WTC11 (cell line): ENCODE measurements around the gene SLC12A4. TPM values are rescaled to one million over a fixed set of nuclear protein-coding genes. Genes with fewer than 3 reads are reported as not detected.

ENCODE experiments used
- ATAC-seq: fragments of 200-7000 bp; cut with Tn5 transposase; 2 replicates; pipeline ENCODE4 v1.10.0; 2021; ENCODE audit warnings: mild to moderate bottlenecking, moderate library complexity
- CTCF ChIA-PET: fragments of 300-600 bp; sonication (Branson Sonifier 250); formaldehyde crosslinking; loops from one replicate; lab custom pipeline; 2021; ENCODE audit warnings: antibody characterized with exemption; lab: Charles Lee
- POLR2A ChIA-PET: fragments of 350-600 bp; sonication (Branson Sonifier 250); formaldehyde crosslinking; loops from one replicate; lab custom pipeline; 2021; ENCODE audit warnings: antibody characterized with exemption; lab: Charles Lee
- DNase-seq: peaks from one replicate; pipeline ENCODE4 v3.0.0; 2021; ENCODE audit warnings: low spot score
- H3K27ac Mint-ChIP-seq: 2 replicates; pipeline ENCODE4 v1.8.0; 2021; ENCODE audit warnings: mixed read lengths
- H3K27me3 Mint-ChIP-seq: 2 replicates; pipeline ENCODE4 v1.8.0; 2021; ENCODE audit warnings: low read depth, mild to moderate bottlenecking, moderate library complexity, mixed read lengths
- H3K36me3 Mint-ChIP-seq: 2 replicates; pipeline ENCODE4 v1.8.0; 2021; ENCODE audit warnings: mixed read lengths
- H3K4me1 Mint-ChIP-seq: 2 replicates; pipeline ENCODE4 v1.8.0; 2022; ENCODE audit warnings: mixed read lengths
- H3K4me3 Mint-ChIP-seq: 2 replicates; pipeline ENCODE4 v1.8.0; 2021; ENCODE audit warnings: mild to moderate bottlenecking, moderate library complexity, mixed read lengths
- H3K9me3 Mint-ChIP-seq: 2 replicates; pipeline ENCODE4 v1.8.0; 2021; ENCODE audit warnings: mixed read lengths
- ATF1 ChIP-seq: sonication (generic); formaldehyde crosslinking; IDR thresholded peaks from 2 replicates; pipeline ENCODE4 v1.8.1; 2023; ENCODE audit warnings: mild to moderate bottlenecking, moderate library complexity, missing genetic modification reagents
- CREB1 ChIP-seq: sonication (generic); formaldehyde crosslinking; IDR thresholded peaks from 2 replicates; pipeline ENCODE4 v1.8.0; 2023; ENCODE audit warnings: mild to moderate bottlenecking, missing genetic modification reagents
- EMX1 ChIP-seq: fragments of 250-450 bp; sonication (Bioruptor Pico); IDR thresholded peaks from 2 replicates; pipeline ENCODE4 v1.8.0; 2021; ENCODE audit warnings: mild to moderate bottlenecking
- GRHL2 ChIP-seq: fragments of 250-450 bp; sonication (Bioruptor Pico); IDR thresholded peaks from 2 replicates; pipeline ENCODE4 v1.8.0; 2022; ENCODE audit warnings: mild to moderate bottlenecking, moderate library complexity; ENCODE audit not compliant: insufficient replicate concordance, severe bottlenecking
- GTF2I ChIP-seq: fragments of 250-450 bp; sonication (Bioruptor Pico); conservative IDR thresholded peaks from 2 replicates; pipeline ENCODE4 v1.4.0; 2021; ENCODE audit warnings: mild to moderate bottlenecking
- IRF2 ChIP-seq: sonication (generic); formaldehyde crosslinking; IDR thresholded peaks from 2 replicates; pipeline ENCODE4 v1.8.0; 2022; ENCODE audit warnings: low read depth, missing genetic modification reagents, borderline replicate concordance
- JUN ChIP-seq: sonication (generic); formaldehyde crosslinking; IDR thresholded peaks from 2 replicates; pipeline ENCODE4 v1.8.0; 2023; ENCODE audit warnings: mild to moderate bottlenecking, missing genetic modification reagents
- KAT7 ChIP-seq: sonication (generic); formaldehyde crosslinking; IDR thresholded peaks from 2 replicates; pipeline ENCODE4 v1.8.1; 2023; ENCODE audit warnings: missing genetic modification reagents, mild to moderate bottlenecking, borderline replicate concordance
- NFYB ChIP-seq: sonication (generic); formaldehyde crosslinking; conservative IDR thresholded peaks from 2 replicates; pipeline ENCODE4 v1.8.0; 2022; ENCODE audit warnings: low read depth, missing genetic modification reagents
- NR1H2 ChIP-seq: sonication (generic); formaldehyde crosslinking; IDR thresholded peaks from 2 replicates; pipeline ENCODE4 v1.9.0; 2021; ENCODE audit warnings: mild to moderate bottlenecking, moderate library complexity, missing genetic modification reagents
- NR3C1 ChIP-seq: sonication (generic); formaldehyde crosslinking; conservative IDR thresholded peaks from 2 replicates; pipeline ENCODE4 v1.8.1; 2023; ENCODE audit warnings: low read depth, mild to moderate bottlenecking, missing genetic modification reagents
- SOX15 ChIP-seq: fragments of 250-450 bp; sonication (Bioruptor Pico); IDR thresholded peaks from 2 replicates; pipeline ENCODE4 v1.9.0; 2021; ENCODE audit warnings: mild to moderate bottlenecking
- TCF7 ChIP-seq: sonication (generic); formaldehyde crosslinking; IDR thresholded peaks from 2 replicates; pipeline ENCODE4 v1.8.0; 2022; ENCODE audit warnings: mild to moderate bottlenecking, low read depth, missing genetic modification reagents, moderate library complexity
- ZNF121 ChIP-seq: sonication (generic); formaldehyde crosslinking; IDR thresholded peaks from 2 replicates; pipeline ENCODE4 v1.8.0; 2023; ENCODE audit warnings: missing genetic modification reagents
- ZNF232 ChIP-seq: sonication (generic); formaldehyde crosslinking; IDR thresholded peaks from 2 replicates; pipeline ENCODE4 v1.8.0; 2022; ENCODE audit warnings: mild to moderate bottlenecking, missing genetic modification reagents
- total RNA-seq: library from RNA; stranded (reverse); gene quantifications from 3 replicates; pipeline ENCODE4 v1.2.3, GENCODE V29; 2021
- TF ChIP-seq, protein P1 (sequence below): sonication (generic); formaldehyde crosslinking; IDR thresholded peaks from 2 replicates; pipeline ENCODE4 v1.8.1; 2022; ENCODE audit warnings: mild to moderate bottlenecking, missing genetic modification reagents, moderate library complexity, borderline replicate concordance
- TF ChIP-seq, protein P2 (sequence below): sonication (generic); formaldehyde crosslinking; IDR thresholded peaks from 2 replicates; pipeline ENCODE4 v1.8.0; 2022; ENCODE audit warnings: missing genetic modification reagents
- TF ChIP-seq, protein P3 (sequence below): sonication (generic); formaldehyde crosslinking; IDR thresholded peaks from 2 replicates; pipeline ENCODE4 v1.8.1; 2023; ENCODE audit warnings: mild to moderate bottlenecking, missing genetic modification reagents, moderate library complexity
- TF ChIP-seq, protein P4 (sequence below): fragments of 250-450 bp; sonication (Bioruptor Pico); IDR thresholded peaks from 2 replicates; pipeline ENCODE4 v1.8.0; 2021; ENCODE audit warnings: mild to moderate bottlenecking
- TF ChIP-seq, protein P5 (sequence below): fragments of 250-450 bp; sonication (Bioruptor Pico); IDR thresholded peaks from 2 replicates; pipeline ENCODE4 v1.9.0; 2021; ENCODE audit warnings: moderate library complexity, mild to moderate bottlenecking, inconsistent platforms, borderline replicate concordance

SLC12A4 gene
- total RNA-seq, 1 experiment from 2014 or later = 94.1 TPM

DNA sequence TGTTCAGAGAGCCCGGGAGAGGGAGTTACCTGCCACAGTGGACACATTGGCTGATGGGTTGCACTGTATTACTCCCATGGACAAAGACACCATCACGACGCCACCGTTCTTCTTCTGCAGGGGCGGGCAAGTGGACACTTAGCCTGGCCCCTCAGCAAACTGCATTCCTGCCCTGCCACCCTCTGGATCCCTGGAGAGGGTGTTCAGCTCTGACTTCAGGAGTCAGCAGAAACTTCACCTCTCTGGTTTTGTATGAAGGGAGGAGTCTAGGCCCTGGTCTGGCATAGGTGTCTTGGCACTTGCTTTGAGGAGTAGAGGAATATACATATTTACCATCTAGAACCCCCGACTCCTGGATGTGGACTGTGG is 21.6 kb upstream of the SLC12A4 start:
- POLR2A ChIA-PET = no interaction called here
- no peak for ATAC-seq
- Mint-ChIP-seq H3K4me3 (no peak overlapping the region), H3K36me3 (no peaks in the 10 kb centered on the region), H3K4me1 (no peaks in the 10 kb centered on the region), H3K27ac (no peak overlapping the region), H3K9me3 (no peaks in the 10 kb centered on the region), H3K27me3 (peaks cover 20% of the 10 kb centered on the region)
- CTCF ChIA-PET = interaction anchor here (0.5 to 0.6 kb wide), 2 partner anchors 51 to 170 kb away, joined by 3 to 5 read pairs; no protein-coding TSS in a partner anchor
- DNase-seq = no peak
- no peak for TF ChIP-seq GRHL2 (CRISPR knock-in tag)
- TF ChIP-seq TCF7 = no peak
- no peak for TF ChIP-seq IRF2 (CRISPR knock-in tag)
- TF ChIP-seq, protein P1, sequence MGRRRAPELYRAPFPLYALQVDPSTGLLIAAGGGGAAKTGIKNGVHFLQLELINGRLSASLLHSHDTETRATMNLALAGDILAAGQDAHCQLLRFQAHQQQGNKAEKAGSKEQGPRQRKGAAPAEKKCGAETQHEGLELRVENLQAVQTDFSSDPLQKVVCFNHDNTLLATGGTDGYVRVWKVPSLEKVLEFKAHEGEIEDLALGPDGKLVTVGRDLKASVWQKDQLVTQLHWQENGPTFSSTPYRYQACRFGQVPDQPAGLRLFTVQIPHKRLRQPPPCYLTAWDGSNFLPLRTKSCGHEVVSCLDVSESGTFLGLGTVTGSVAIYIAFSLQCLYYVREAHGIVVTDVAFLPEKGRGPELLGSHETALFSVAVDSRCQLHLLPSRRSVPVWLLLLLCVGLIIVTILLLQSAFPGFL (CRISPR knock-in tag) = no peak
- TF ChIP-seq, protein P2, sequence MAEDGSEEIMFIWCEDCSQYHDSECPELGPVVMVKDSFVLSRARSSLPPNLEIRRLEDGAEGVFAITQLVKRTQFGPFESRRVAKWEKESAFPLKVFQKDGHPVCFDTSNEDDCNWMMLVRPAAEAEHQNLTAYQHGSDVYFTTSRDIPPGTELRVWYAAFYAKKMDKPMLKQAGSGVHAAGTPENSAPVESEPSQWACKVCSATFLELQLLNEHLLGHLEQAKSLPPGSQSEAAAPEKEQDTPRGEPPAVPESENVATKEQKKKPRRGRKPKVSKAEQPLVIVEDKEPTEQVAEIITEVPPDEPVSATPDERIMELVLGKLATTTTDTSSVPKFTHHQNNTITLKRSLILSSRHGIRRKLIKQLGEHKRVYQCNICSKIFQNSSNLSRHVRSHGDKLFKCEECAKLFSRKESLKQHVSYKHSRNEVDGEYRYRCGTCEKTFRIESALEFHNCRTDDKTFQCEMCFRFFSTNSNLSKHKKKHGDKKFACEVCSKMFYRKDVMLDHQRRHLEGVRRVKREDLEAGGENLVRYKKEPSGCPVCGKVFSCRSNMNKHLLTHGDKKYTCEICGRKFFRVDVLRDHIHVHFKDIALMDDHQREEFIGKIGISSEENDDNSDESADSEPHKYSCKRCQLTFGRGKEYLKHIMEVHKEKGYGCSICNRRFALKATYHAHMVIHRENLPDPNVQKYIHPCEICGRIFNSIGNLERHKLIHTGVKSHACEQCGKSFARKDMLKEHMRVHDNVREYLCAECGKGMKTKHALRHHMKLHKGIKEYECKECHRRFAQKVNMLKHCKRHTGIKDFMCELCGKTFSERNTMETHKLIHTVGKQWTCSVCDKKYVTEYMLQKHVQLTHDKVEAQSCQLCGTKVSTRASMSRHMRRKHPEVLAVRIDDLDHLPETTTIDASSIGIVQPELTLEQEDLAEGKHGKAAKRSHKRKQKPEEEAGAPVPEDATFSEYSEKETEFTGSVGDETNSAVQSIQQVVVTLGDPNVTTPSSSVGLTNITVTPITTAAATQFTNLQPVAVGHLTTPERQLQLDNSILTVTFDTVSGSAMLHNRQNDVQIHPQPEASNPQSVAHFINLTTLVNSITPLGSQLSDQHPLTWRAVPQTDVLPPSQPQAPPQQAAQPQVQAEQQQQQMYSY (CRISPR knock-in tag) = no peak
- TF ChIP-seq, protein P3, sequence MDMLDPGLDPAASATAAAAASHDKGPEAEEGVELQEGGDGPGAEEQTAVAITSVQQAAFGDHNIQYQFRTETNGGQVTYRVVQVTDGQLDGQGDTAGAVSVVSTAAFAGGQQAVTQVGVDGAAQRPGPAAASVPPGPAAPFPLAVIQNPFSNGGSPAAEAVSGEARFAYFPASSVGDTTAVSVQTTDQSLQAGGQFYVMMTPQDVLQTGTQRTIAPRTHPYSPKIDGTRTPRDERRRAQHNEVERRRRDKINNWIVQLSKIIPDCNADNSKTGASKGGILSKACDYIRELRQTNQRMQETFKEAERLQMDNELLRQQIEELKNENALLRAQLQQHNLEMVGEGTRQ (CRISPR knock-in tag) = no peak
- no peak for TF ChIP-seq NFYB
- no peak for TF ChIP-seq ZNF121 (CRISPR knock-in tag)

DNA sequence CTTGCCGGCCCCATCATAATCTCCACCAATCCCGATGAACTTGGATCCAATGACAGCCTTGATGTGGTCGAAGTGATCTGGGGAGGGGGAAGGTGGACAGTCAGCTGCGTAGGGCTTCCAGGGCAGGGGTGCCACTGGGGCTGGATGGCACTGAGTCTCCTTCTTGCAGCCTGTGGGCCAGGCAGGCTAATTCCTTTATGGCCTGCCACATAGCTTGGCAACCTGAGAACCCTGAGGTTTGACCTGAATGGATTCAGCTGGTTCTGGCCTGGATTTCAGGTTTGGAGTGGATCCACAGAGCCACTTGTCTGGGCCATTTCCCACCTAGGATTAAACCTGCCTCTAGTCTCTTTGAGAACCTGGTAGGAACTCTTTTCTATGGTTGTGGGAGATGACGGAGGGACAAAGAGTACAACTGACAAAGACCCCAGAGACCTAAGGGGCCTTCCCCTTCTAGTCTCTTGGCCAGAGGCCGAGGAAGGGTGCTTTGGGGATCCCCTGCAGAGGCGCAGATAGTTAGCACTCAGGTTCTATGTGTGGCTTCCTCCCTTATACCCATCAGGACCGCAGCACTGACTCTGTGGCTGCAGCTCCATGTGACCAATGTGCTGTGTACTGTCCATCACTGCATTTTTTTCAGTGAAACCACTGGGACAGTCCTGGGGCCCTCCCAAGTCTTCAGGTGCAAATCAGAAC is 21.0 kb upstream of the SLC12A4 start:
- ATAC-seq (no peak), DNase-seq (no peak)
- CTCF ChIA-PET = interaction anchor here (0.5 to 1.3 kb wide), 3 partner anchors 51 to 173 kb away, joined by 3 to 5 read pairs (median 3); no protein-coding TSS in a partner anchor
- H3K4me3 Mint-ChIP-seq = no peak overlapping the region
- no peaks in the 10 kb centered on the region for H3K36me3 Mint-ChIP-seq
- H3K9me3 Mint-ChIP-seq = no peaks in the 10 kb centered on the region
- H3K27me3 Mint-ChIP-seq = peaks cover 16% of the 10 kb centered on the region
- POLR2A ChIA-PET = no interaction called here
- H3K27ac Mint-ChIP-seq = no peak overlapping the region
- no peaks in the 10 kb centered on the region for H3K4me1 Mint-ChIP-seq
- TF ChIP-seq, protein P4, sequence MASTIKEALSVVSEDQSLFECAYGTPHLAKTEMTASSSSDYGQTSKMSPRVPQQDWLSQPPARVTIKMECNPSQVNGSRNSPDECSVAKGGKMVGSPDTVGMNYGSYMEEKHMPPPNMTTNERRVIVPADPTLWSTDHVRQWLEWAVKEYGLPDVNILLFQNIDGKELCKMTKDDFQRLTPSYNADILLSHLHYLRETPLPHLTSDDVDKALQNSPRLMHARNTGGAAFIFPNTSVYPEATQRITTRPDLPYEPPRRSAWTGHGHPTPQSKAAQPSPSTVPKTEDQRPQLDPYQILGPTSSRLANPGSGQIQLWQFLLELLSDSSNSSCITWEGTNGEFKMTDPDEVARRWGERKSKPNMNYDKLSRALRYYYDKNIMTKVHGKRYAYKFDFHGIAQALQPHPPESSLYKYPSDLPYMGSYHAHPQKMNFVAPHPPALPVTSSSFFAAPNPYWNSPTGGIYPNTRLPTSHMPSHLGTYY = no peak
- TF ChIP-seq JUN (CRISPR knock-in tag) (no peak), GTF2I (CRISPR knock-in tag) (no peak), GRHL2 (CRISPR knock-in tag) (no peak), NFYB (no peak), NR1H2 (CRISPR knock-in tag) (no peak), ATF1 (CRISPR knock-in tag) (no peak), ZNF232 (CRISPR knock-in tag) (no peak), CREB1 (CRISPR knock-in tag) (no peak), SOX15 (no peak), EMX1 (CRISPR knock-in tag) (no peak), KAT7 (CRISPR knock-in tag) (no peak), NR3C1 (CRISPR knock-in tag) (no peak)
- TF ChIP-seq, protein P5, sequence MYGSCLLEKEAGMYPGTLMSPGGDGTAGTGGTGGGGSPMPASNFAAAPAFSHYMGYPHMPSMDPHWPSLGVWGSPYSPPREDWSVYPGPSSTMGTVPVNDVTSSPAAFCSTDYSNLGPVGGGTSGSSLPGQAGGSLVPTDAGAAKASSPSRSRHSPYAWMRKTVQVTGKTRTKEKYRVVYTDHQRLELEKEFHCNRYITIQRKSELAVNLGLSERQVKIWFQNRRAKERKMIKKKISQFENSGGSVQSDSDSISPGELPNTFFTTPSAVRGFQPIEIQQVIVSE (CRISPR knock-in tag) = no peak
- TF ChIP-seq, protein P1 (CRISPR knock-in tag) = no peak
